Vagina (tissue), 2 donors: Measurements from ENCODE around the gene ADGRA1.

Source experiments
- POLR2A ChIP-seq, 2 donors: fragments of 450-650 bp; IDR thresholded peaks; one replicate each; pipeline ENCODE4 v1.6.1; 2017; ENCODE audit warnings: antibody characterized with exemption in 2 of 2, mild to moderate bottlenecking in 2 of 2, moderate library complexity in 2 of 2
- POLR2AphosphoS5 ChIP-seq, 2 donors: sonication (generic); formaldehyde crosslinking; IDR thresholded peaks; one replicate each; pipeline ENCODE4 v1.9.0; 2017; ENCODE audit warnings: antibody characterized with exemption in 2 of 2, mild to moderate bottlenecking in 2 of 2, low read depth in 1 of 2; ENCODE audit not compliant: insufficient read depth in 1 of 2
- TF ChIP-seq, protein P1 (sequence below), 3 experiments: fragments of 450-650 bp in 2 of 3; fragments of 200-600 bp in 1 of 3; sonication (generic) in 1 of 3; IDR thresholded peaks; one replicate each; pipeline ENCODE4 v1.5.1; 2017 to 2019; ENCODE audit warnings: antibody characterized with exemption in 3 of 3, mild to moderate bottlenecking in 2 of 3, moderate library complexity in 2 of 3

DNA sequence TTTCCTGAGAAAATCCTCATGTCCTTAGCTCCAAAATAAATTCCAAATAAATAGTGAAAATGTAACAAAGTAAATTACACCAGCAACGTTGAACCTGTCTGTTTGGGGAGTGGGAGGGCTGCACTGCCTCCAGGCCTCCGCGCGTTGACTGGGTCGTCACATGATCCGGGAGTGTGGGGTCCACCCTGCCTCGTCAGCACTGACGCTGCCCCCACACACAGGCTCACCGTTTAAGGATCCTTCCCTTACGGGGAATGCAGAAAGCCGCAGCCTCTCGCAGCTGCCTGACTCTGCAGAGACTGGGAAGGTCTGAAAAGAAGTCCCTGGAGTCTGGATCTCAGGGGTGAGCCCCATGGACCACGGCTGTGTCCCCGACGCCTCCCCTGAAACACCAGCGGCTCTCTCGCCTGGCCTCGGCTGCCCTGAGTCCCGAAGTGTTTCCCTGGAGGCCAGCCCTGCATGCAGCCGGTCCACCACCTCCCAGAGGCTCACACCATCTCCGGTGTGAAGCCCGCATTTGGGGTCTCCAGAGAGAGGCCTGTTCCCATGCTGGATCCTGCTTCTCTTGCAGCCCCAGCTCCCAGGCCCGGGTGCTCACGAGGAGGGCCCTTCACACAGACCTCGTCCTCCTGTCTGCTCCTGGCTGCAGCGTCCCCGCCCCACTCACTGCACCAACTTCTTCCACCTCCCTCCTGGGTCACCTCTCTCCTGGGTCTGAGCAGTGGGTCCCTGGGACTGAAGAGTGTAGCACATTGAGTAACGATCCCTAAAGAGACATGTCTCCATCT, 49.5 kb upstream of the ADGRA1 start:
- TF ChIP-seq POLR2AphosphoS5 (IDR thresholded peaks at IDR 0.05; ENCODE audit: insufficient read depth in 1 of 2, low read depth in 1 of 2) (no peak), POLR2A (IDR thresholded peaks at IDR 0.05) (no peak)
- TF ChIP-seq, protein P1, sequence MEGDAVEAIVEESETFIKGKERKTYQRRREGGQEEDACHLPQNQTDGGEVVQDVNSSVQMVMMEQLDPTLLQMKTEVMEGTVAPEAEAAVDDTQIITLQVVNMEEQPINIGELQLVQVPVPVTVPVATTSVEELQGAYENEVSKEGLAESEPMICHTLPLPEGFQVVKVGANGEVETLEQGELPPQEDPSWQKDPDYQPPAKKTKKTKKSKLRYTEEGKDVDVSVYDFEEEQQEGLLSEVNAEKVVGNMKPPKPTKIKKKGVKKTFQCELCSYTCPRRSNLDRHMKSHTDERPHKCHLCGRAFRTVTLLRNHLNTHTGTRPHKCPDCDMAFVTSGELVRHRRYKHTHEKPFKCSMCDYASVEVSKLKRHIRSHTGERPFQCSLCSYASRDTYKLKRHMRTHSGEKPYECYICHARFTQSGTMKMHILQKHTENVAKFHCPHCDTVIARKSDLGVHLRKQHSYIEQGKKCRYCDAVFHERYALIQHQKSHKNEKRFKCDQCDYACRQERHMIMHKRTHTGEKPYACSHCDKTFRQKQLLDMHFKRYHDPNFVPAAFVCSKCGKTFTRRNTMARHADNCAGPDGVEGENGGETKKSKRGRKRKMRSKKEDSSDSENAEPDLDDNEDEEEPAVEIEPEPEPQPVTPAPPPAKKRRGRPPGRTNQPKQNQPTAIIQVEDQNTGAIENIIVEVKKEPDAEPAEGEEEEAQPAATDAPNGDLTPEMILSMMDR (IDR thresholded peaks at IDR 0.05) = no peak
